HFFc6 (cell line): ENCODE measurements around the gene FGF3. TPM values are rescaled to one million over a fixed set of nuclear protein-coding genes. Genes with fewer than 3 reads are reported as not detected.

Source experiments
- DNase-seq: peaks from one replicate; pipeline ENCODE4 v3.0.0-alpha.2; 2018
- H3K27ac Mint-ChIP-seq: 2 replicates; pipeline ENCODE4 v1.8.0; 2020; ENCODE audit warnings: mild to moderate bottlenecking, mixed read lengths
- H3K27me3 Mint-ChIP-seq: 2 replicates; pipeline ENCODE4 v1.8.0; 2021; ENCODE audit warnings: mild to moderate bottlenecking, moderate library complexity, mixed read lengths; ENCODE audit not compliant: insufficient read depth
- H3K36me3 Mint-ChIP-seq: 2 replicates; pipeline ENCODE4 v1.8.0; 2021; ENCODE audit warnings: low read depth, mixed read lengths
- H3K4me1 Mint-ChIP-seq: 2 replicates; pipeline ENCODE4 v1.8.0; 2020; ENCODE audit warnings: low read depth, mixed read lengths
- H3K4me3 Mint-ChIP-seq: 2 replicates; pipeline ENCODE4 v1.8.0; 2020; ENCODE audit warnings: mild to moderate bottlenecking, moderate library complexity, mixed read lengths
- H3K9me3 Mint-ChIP-seq: 2 replicates; pipeline ENCODE4 v1.8.0; 2020; ENCODE audit warnings: mild to moderate bottlenecking, mixed read lengths
- CTCF ChIP-seq: fragments of 200-600 bp; sonication (generic); IDR thresholded peaks from 2 replicates; pipeline ENCODE4 v1.5.0; 2021; ENCODE audit warnings: antibody characterized with exemption, mild to moderate bottlenecking
- total RNA-seq, 6 experiments: library from RNA; stranded (reverse); fragmentation: NEBNext Ultra II Directional; extraction: Animal tissue kit (Norgen Biotek cat#: 25700); gene quantifications; 2 replicates in 1 of 6; 3 replicates in 5 of 6; pipeline ENCODE4 v1.2.3, GENCODE V29; 2021

FGF3 gene
- total RNA-seq, 6 experiments from 2014 or later, result not detected

GRCh38 chr11:69791276-69792180 lies 27.7 kb downstream of the FGF3 start:
- Mint-ChIP-seq H3K4me3 (no peak overlapping the region), H3K9me3 (no peaks in the 10 kb centered on the region), H3K36me3 (no peaks in the 10 kb centered on the region), H3K27ac (no peak overlapping the region), H3K27me3 (peaks cover 45% of the 10 kb centered on the region), H3K4me1 (peaks cover 6% of the 10 kb centered on the region; the same call in 1 of the 2 replicates)
- peak; percentile 75 for DNase-seq
- no peak for TF ChIP-seq CTCF

GRCh38 chr11:69788956-69789355 lies 30.3 kb downstream of the FGF3 start:
- no peak overlapping the region for H3K27ac Mint-ChIP-seq

GRCh38 chr11:69787906-69788305 lies 31.3 kb downstream of the FGF3 start:
- TF ChIP-seq CTCF, result no peak
- peaks cover 6% of the 10 kb centered on the region; the same call in 1 of the 2 replicates for H3K4me1 Mint-ChIP-seq
- no peak for DNase-seq
- H3K9me3 Mint-ChIP-seq, result no peaks in the 10 kb centered on the region
- no peak overlapping the region for H3K4me3 Mint-ChIP-seq
- peaks cover 45% of the 10 kb centered on the region for H3K27me3 Mint-ChIP-seq
- H3K36me3 Mint-ChIP-seq, result no peaks in the 10 kb centered on the region
- no peak overlapping the region for H3K27ac Mint-ChIP-seq

More at GRCh38 chr11:69788956-69789355, 30.3 kb downstream of the FGF3 start:
- no peak for TF ChIP-seq CTCF
- no peaks in the 10 kb centered on the region for H3K36me3 Mint-ChIP-seq
- H3K4me3 Mint-ChIP-seq, result no peak overlapping the region
- H3K27me3 Mint-ChIP-seq, result peaks cover 43% of the 10 kb centered on the region
- no peak for DNase-seq
- H3K9me3 Mint-ChIP-seq, result no peaks in the 10 kb centered on the region
- H3K4me1 Mint-ChIP-seq, result peaks cover 6% of the 10 kb centered on the region; the same call in 1 of the 2 replicates

- no peak overlapping the region for H3K4me3 Mint-ChIP-seq
- no peak for TF ChIP-seq CTCF
- peaks cover 6% of the 10 kb centered on the region; the same call in 1 of the 2 replicates for H3K4me1 Mint-ChIP-seq
- no peak overlapping the region for H3K27ac Mint-ChIP-seq
- H3K36me3 Mint-ChIP-seq, result no peaks in the 10 kb centered on the region
- peaks cover 45% of the 10 kb centered on the region for H3K27me3 Mint-ChIP-seq
- H3K9me3 Mint-ChIP-seq, result no peaks in the 10 kb centered on the region
- no peak for DNase-seq
Measured at GRCh38 chr11:69787457-69787856, 31.8 kb downstream of the FGF3 start.

GRCh38 chr11:69781241-69781640 lies 38.0 kb downstream of the FGF3 start:
- TF ChIP-seq CTCF, result no peak
- Mint-ChIP-seq H3K4me3 (no peak overlapping the region), H3K27ac (no peak overlapping the region), H3K4me1 (no peaks in the 10 kb centered on the region), H3K9me3 (no peaks in the 10 kb centered on the region), H3K36me3 (no peaks in the 10 kb centered on the region), H3K27me3 (peaks cover 60% of the 10 kb centered on the region)
- no peak for DNase-seq
